GM21360 (cell line): ENCODE measurements around the gene ARHGAP31.

Experiments
- ATAC-seq: cut with Tn5 transposase; IDR thresholded peaks from one replicate; pipeline ENCODE4 v1.9.1; 2021; ENCODE audit warnings: mild to moderate bottlenecking, moderate library complexity; ENCODE audit not compliant: unreplicated experiment

The ARHGAP31 gene

DNA sequence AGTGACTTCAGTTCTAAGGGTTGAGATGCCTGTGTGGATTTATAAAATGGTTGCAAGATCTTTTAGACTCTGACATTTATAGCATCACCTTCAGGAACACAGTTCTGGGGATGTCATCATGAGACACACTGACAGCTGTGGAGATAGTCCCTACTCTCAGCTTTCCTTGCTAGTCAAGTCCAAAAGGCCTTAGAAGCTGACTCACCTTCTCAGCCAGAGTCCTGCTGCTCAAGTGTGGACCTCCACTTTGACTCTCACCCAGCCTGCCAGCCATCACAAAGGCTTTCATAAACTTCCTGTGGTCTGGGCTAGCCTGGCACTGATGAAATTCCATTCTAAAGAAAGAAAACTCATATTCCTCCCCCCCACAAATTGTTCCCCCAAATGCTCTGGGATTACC lies 124.5 kb downstream of the ARHGAP31 start:
- ATAC-seq = no peak

DNA sequence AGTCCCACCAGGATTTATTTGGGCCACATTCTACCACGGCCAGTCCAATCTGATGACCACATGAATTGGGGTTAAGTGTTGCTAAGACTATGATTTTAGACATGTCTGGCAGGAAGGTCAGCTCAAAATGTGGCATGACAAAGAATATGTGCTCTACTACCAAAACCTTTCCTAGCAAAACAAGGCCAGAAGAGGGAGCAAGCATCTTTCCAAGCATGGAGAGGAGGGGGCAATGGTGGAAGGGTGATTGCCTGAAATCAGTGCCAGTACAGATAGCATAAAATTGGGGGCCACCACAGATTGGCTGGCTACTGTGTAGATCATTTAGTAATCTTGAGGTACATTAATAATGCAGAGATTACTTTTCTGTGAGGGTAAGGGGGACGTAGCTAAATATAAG lies 126.0 kb downstream of the ARHGAP31 start:
- ATAC-seq = no peak

DNA sequence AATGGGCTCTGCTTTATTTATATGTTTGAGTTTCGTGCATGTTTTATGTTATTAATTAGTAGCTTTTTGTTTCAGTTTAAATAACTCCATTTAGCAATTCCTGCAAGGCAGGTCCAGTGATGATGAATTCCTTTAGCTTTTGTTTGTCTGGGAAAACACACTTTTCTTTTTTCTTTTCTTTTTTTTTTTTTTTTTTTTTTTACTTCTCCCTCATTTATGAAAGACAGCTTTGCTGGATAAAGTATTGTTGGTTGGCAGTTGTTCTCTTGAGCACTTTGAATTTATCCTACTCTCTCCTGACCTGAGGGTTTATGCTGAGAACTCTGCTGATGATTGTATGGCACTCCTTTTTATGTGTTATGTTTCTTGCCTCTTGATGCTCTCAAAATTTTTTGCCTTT lies 133.5 kb downstream of the ARHGAP31 start:
- ATAC-seq = no peak

- ATAC-seq = no peak
Observed at GRCh38 chr3:119428538-119428937, 134.4 kb downstream of the ARHGAP31 start.

- ATAC-seq = no peak
Observed at GRCh38 chr3:119433613-119434325, 139.6 kb downstream of the ARHGAP31 start.

DNA sequence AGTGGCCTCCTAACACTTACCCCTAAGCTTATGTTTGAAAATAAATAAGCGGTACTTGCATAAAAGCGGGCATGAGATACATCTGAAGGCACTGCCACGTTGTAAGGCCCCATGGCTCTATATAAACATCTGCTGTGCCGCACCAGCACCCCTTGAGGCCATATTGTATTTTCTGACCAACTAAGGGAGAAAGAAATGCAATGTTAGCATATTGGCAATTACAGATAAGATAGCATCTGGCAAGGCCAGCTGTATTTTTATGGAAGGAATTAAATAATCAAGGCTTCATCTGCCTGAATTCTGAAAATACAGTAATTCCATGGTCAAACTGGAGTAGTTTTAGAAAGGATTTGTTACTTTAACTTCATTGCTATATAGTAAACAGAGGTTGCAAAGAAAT lies 140.5 kb downstream of the ARHGAP31 start:
- no peak for ATAC-seq

DNA sequence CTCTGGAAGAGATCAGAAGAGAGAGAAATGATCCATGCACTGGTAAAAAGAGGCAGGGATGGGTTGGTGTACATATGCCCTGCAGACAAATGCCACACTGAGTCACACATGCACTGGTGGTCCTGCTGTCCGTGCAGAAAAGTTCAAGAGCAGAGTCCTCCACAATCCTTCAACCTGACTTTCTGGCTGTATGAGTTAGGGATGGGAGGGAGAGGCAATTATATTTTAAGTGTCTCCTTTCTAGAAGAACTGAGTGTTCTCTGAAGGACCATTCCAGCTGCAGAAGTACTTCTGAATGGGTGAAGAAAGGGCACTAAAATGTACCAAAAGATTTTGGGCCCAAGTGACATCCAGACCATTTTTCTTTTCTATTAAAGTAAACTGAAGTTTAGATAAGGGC lies 142.8 kb downstream of the ARHGAP31 start:
- no peak for ATAC-seq

DNA sequence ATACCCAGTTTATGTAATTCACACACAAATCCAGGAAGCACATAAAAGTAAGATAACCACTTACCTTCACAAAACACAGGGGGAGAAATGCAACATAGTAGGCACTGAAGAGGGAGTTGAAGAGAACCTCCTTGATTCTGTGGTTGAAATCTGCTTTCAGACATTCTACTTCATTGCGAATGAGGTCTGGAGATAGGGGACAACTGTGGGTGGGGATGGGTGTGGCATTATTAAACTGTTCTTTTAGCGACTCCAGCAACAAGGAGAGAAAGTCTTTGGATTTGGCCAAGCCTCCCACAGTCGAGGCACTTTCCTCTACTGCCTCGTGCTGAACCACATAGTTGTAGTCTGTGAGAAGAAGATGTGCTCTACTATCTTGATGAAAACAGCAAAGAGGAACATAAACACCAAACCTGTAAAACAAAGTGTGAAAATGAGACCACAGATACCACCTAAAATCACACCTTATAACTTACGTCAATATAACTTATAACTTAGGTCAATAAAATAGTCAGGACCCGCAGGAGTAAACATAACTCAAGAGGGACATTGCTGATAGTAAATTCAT lies 143.6 kb downstream of the ARHGAP31 start:
- no peak for ATAC-seq

DNA sequence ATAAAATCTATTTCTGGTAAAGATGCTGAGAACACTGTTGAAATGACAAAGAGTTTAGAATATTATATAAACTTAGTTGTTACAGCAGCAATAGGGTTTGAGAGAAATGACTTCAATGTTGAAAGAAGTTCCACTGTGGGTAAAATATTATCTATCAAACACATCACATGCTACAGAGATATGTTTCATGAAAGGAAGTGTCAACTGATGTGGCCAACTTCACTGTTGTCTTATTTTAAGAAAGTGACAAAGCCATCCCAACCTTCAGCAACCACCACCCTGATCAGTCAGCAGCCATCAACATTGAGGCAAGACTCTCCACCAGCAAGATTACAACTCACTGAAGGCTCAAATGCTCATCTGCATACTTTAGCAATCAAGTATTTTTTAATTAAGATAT lies 149.0 kb downstream of the ARHGAP31 start:
- no peak for ATAC-seq

GRCh38 chr3:119444590-119444989 lies 150.4 kb downstream of the ARHGAP31 start:
- ATAC-seq = no peak

DNA sequence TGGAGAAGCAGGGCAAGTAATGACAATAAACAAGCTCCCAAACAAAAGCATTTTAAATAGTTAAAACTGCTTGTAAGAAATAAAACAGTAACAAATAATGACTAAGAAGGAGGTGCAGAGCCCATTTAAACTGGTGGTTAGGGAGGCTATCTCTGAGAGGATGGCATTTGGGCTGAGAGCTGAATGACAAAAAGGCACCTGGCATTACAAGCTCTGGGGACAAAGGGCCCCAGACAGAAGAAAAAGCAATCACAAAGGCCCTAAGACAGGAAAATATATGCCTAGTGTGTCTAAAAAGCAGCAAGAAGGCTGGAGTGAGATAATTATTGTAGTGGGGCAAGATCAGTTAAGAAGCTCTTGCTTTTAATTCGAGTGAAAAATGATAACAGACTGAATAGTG lies 159.6 kb downstream of the ARHGAP31 start:
- ATAC-seq = no peak

DNA sequence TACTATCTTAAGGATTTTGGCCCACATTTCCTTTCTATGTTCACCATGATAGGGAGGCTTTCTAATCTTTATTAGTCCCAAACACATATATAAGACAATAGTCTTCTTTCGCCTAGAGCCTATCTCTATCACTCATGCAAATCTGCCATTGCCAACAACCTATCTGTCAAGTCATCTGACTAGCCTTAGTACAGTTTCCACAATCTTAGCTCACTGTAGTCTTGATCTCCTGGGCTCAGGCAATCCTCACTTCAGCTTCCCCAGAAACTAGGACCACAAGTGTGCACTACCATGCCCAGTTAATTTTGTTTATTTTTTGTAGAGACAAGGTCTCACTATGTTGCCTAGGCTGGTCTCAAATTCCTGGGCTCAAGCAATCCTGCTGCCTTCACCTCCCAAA lies 162.3 kb downstream of the ARHGAP31 start:
- ATAC-seq = no peak

- no peak for ATAC-seq
Observed at GRCh38 chr3:119457246-119457645, 163.1 kb downstream of the ARHGAP31 start.

DNA sequence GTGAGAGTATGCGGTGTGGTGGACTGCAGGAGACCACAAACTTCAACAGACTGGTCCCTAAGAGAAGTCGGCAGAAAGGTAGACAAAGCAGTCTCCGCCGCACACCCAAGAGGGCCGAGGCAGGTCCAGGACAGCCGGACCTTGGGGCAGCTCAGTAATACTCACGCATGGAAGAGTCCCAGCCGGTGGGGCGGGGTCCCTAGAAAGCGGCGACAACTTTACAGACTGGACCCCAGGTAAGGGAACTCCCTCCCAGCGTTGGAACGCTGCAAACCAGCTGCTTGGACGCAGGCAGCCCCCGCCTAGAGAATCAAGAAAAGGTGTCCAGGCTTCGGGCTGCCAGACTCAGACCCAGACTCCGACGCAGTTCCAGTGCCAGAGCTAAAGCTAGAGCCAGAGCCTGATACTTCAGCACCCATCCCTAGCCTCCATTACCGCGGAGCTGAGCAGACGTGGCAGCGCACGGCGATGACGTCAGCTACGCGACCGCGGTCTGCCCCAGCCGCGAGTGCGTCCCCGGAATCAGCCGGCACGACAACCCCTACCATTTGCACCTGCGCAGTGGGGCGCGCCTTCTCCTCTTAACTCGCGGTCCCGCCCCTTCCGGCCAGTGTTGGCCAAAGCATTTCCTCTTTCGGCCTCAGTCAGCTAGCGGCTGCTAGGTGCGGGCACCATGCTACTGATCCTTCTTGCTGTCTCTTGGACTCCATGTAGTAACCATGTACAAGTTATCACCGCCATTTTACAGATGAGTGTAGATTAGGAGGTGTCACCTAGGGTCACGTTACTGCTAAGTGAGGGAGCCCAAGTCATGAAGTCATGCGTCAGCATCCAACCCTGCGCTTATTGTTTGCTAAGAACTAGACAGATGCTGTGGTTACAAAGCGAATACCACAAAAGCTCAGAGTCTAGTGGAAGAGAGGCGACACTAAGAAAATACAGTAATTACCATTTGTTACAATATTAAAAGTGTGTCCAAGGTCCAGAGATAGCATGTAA lies 169.3 kb downstream of the ARHGAP31 start, which contains the start of gene TMEM39A:
Gene TMEM39A, minus strand, starts transcription at position 445 of the 999 bp plus-strand sequence. CDS start 1,541 bp downstream, outside the sequence.
- ATAC-seq = peak; percentile 95

DNA sequence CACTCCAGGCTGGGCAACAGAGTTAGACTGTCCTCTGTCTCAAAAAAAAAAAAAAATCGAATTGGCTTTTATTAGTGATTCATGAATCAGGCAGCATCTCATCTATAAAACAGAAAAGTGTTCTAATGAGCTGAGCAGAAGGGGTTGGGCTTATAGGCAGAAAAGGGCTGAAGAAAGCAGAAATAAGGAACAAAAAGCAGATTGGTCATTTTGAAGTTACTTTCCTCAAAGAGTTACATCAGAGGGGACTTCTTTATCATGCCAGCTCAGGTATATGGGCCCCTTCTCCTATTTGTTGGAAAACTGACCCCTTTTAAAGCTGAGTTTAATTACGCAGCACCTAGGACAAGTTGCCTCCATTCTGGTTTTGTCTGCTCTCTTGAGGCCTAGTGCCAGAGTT lies 173.9 kb downstream of the ARHGAP31 start:
- no peak for ATAC-seq

GRCh38 chr3:119469418-119470189 lies 175.4 kb downstream of the ARHGAP31 start:
- ATAC-seq = no peak
